GM12892 (cell line): ENCODE results near the gene WDR20.

Experiments
- POLR2A ChIP-seq: IDR thresholded peaks from 2 replicates; pipeline ENCODE4 v1.6.1; 2011; ENCODE audit warnings: low read depth, low read length, control low read depth
- POLR2AphosphoS5 ChIP-seq: IDR thresholded peaks from 2 replicates; pipeline ENCODE4 v1.6.1; 2011; ENCODE audit warnings: low read depth, low read length, control low read depth
- TAF1 ChIP-seq: IDR thresholded peaks from 2 replicates; pipeline ENCODE4 v1.6.1; 2011; ENCODE audit warnings: low read depth, mild to moderate bottlenecking, control low read depth, low read length, borderline replicate concordance

DNA sequence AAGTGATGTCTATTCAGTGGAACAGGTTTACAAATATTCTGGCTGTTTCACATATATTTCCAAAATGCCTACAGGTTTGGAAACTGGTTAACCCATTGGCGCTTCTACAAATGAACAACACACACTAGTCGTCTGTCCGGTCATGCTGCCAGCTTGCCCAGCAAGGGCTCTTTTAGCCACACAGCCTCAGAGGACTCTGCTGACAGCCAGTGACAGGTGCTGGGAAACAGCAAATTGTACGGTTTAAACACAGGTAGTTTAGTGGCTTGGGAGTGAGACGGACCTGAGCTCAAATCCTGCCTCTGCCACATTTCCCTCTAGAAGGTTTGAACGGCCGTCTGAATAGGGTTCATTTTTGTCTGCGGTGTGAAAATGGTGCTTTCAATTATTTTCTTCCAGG lies 111.5 kb downstream of the WDR20 start:
- TF ChIP-seq POLR2A (no peak), TAF1 (no peak), POLR2AphosphoS5 (no peak)
